ENCODE results near the gene LRRC3.

Gene LRRC3

DNA sequence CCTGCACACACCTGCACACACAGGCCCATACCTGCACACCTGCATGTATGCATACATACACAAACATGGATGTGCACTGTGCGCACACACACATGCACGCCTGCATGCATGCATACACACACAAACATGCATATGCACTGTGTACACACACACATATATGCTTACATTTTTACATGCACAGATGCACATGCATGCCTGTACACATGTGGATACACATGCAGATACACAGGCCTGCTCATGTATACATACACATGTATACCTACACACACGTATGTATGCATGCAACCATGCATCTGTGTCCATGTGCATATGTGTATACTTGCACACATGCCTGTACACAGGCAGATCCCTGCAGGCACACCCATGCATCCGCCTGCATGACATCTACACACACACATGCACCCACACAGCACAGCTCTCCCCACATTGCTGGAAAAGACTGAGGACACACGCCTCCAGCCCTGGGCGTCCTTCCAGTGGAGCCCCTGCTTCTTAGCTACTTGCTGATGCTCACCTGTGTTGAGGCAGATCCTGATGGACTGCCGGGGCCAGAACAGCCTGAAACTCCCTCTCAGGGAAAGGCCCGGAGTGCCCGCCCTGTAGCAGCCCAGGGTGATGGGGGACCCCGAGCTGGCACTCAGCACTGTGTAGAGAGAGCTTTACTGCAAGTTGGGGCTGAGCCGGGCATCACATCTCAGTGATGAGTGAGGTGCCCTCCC is 56.1 kb downstream of the LRRC3 start:
- DNase-seq (ENCODE audit: low read depth, low spot score) = no peak
